ENCODE results near the gene SCGB1C2. TPM values are rescaled to one million over a fixed set of nuclear protein-coding genes. Genes with fewer than 3 reads are reported as not detected.
"Not testable (repeated sequence)": the region's sequence is repeated elsewhere in the genome, so short reads cannot be mapped to it uniquely, and the experiment has no call there.

Gene SCGB1C2
- total RNA-seq, 1 donor = not detected

DNA sequence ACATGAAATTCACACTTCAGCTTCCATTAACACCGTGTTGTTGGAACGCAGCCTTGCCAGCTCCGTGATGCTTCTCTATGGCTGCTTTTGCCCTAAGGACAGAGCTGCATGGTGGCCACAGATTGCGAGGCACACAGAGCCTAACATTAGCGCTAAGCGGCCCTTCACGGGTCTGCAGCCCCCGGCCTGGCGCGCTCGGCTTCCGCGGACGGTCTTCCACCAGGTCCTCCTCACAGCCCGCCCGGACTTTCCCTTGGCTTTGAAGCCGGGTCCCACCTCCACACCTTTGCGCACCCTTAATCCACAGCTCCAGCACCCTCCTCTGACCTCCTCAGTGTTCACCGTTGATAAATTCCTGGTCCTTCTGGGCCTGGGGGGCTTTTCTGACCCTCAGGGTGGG lies 19.6 kb downstream of the SCGB1C2 start:
- H3K4me1 ChIP-seq (ENCODE audit: insufficient read depth, low read length) = no peaks in the 10 kb centered on the region
- H3K27me3 ChIP-seq (ENCODE audit: insufficient read depth, low read length) = no peaks in the 10 kb centered on the region
- no peak overlapping the region for H3K4me3 ChIP-seq (ENCODE audit: low read length)
- H3K9me3 ChIP-seq (ENCODE audit: low read depth, low read length) = no peaks in the 10 kb centered on the region

DNA sequence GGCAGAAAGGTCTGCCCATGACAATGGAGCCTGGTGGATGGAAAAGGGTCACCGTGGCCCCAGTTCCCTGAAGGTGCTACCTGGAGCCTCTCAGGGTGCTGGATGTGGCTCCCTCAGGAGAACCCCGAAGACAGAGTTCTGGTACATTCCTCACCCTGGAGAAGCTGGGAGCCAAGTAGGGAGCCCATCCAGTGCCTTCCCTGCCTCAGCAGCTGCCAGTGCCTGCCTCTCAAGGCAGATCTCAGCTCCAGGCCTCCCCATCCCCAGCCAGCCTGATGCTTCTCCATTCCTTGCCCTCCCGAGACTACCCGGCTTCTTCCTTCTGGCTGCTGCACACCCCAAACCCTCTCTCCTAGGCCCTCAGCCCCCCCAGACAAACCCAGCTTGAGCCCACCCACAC lies 20.5 kb downstream of the SCGB1C2 start:
- H3K9me3 ChIP-seq (ENCODE audit: low read depth, low read length) = no peaks in the 10 kb centered on the region
- no peaks in the 10 kb centered on the region for H3K4me1 ChIP-seq (ENCODE audit: insufficient read depth, low read length)
- no peak overlapping the region for H3K4me3 ChIP-seq (ENCODE audit: low read length)
- no peaks in the 10 kb centered on the region for H3K27me3 ChIP-seq (ENCODE audit: insufficient read depth, low read length)

DNA sequence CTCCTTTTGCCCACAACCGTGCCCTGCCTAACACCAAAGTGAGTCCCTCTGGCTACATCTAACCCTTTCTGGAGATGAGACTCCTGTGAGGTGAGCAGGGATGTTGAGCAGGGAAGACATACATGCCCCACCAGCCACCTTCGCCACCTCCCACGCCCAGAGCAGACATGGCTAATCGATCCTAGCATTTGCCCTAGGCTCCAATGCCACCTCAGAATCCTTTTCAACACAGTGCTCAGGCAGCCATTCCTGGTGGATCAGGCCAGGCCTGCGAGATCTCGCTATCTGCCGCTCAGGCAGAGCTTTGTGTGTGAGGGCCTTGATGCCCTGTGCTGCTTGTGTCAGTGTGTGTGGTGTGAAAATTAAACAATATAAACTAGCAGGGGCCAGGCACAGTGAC lies 21.0 kb downstream of the SCGB1C2 start:
- Histone ChIP-seq H3K4me1 (ENCODE audit: insufficient read depth, low read length) (no peaks in the 10 kb centered on the region), H3K9me3 (ENCODE audit: low read depth, low read length) (no peaks in the 10 kb centered on the region), H3K4me3 (ENCODE audit: low read length) (no peak overlapping the region), H3K27me3 (ENCODE audit: insufficient read depth, low read length) (no peaks in the 10 kb centered on the region)

DNA sequence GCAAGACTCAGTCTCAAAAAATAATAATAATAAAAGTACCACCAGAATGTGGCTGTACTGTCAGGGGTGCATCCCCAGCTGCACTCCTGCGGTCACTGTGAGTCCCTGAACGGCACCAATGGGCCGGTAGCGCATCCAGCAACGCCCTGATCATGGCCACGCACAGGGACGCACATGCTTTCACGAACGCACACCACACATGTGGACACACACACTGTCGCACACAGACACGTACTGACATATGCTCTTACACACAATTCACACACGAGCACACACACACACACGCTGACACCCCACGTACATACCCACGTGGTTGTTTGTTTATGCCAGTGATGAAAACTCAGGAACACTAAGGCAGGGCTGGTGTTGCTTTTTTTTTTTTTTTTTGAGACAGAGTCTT lies 22.2 kb downstream of the SCGB1C2 start:
- no peaks in the 10 kb centered on the region for H3K27me3 ChIP-seq (ENCODE audit: insufficient read depth, low read length)
- no peak overlapping the region for H3K4me3 ChIP-seq (ENCODE audit: low read length)
- H3K4me1 ChIP-seq (ENCODE audit: insufficient read depth, low read length) = no peaks in the 10 kb centered on the region
- no peaks in the 10 kb centered on the region for H3K9me3 ChIP-seq (ENCODE audit: low read depth, low read length)

DNA sequence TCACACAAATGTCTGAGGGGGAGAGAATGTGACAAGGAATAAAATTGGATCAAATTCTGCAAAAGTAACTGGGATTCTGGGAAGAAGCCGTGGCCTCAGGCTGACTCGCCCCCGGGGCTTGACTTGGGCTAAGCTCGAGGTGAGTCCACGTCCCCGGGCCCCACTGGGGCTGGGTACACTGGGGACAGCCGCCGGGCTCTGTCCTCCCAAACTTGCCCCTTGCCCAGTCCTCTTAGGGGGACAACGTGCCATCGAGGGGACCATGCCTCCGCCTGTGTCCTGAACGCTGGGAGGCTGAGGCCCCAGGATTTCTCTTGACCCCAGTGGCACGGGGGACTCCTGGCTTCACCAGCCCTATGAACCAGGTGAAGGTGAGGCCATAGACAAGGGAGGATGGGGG lies 23.0 kb downstream of the SCGB1C2 start:
- H3K9me3 ChIP-seq (ENCODE audit: low read depth, low read length) = no peaks in the 10 kb centered on the region
- H3K4me3 ChIP-seq (ENCODE audit: low read length) = no peak overlapping the region
- no peaks in the 10 kb centered on the region for H3K27me3 ChIP-seq (ENCODE audit: insufficient read depth, low read length)
- no peaks in the 10 kb centered on the region for H3K4me1 ChIP-seq (ENCODE audit: insufficient read depth, low read length)

DNA sequence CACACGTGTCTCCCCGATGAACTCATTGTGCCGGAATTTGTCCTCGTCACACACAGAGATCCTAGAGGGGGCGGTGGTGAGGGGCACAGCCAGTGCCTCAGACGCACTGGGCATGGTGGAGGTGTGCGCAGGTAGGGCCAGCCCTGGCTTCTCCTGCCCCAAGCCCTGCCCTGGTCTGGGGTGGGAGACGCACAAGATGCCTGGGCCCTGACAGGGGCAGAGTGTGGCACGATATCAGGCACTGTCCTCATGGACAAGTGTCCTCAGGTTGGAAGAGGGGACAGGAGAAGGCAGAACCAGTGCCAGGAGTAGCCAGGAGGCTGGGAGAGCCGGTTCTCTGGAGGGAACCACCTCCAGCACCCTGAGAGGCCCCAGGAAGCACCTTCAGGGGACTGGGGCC lies 24.1 kb downstream of the SCGB1C2 start:
- no peak overlapping the region for H3K4me3 ChIP-seq (ENCODE audit: low read length)
- H3K27me3 ChIP-seq (ENCODE audit: insufficient read depth, low read length) = no peaks in the 10 kb centered on the region
- no peaks in the 10 kb centered on the region for H3K4me1 ChIP-seq (ENCODE audit: insufficient read depth, low read length)

DNA sequence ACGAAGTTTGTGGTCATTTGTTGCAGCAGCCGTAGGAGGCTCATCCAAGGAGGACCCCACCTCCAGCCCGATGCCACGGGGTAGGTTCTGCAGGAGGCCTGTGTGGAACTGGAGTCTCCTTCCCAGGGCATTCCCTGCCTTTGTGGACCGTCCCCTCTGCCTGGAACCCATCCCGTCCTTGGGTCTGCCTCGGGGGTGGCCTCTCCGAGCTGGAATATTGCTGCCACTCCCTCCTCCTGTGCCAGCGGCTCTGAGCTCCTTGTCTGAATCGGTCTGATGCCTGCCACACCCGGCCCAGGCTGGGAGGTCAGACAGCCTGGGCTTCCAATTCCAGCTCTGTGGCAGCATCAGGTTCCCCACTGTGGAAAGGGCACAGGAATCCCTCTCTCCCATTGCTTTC lies 25.3 kb downstream of the SCGB1C2 start:
- H3K4me1 ChIP-seq (ENCODE audit: insufficient read depth, low read length) = no peaks in the 10 kb centered on the region
- no peak overlapping the region for H3K4me3 ChIP-seq (ENCODE audit: low read length)
- H3K27me3 ChIP-seq (ENCODE audit: insufficient read depth, low read length) = no peaks in the 10 kb centered on the region
- no peaks in the 10 kb centered on the region for H3K9me3 ChIP-seq (ENCODE audit: low read depth, low read length)

More for the DNA sequence above, 24.1 kb downstream of the SCGB1C2 start:
- no peaks in the 10 kb centered on the region for H3K9me3 ChIP-seq (ENCODE audit: low read depth, low read length)

DNA sequence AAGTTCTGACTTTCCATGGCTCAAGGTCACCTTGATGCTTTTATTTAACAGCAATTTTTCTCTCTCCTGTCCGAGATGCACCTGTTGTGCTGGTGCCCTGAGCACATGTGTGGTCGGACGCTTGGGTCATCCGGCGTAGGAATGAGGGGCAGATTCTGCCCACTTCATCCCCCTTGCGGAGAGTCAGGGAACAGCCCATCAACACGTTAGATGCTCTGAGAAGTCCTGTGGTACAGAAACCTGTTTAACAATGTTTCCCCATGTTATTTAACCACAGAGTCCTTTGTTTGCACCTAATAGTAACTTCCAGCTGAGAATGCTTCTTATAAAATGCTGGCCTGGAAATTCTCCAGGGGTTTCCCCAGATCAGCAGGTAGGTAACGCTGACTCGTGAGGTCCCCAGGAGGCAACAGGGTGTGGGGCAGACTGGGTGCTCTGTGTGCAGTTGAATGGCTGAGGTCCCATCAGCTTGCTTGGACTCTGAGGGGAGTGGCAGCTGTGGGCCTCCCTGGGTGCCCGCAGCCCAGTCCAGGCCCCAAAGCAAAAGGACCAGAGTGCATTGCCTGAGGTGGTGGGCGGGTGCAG lies 26.2 kb downstream of the SCGB1C2 start:
- no peaks in the 10 kb centered on the region for H3K9me3 ChIP-seq (ENCODE audit: low read depth, low read length)
- no peaks in the 10 kb centered on the region for H3K4me1 ChIP-seq (ENCODE audit: insufficient read depth, low read length)
- no peaks in the 10 kb centered on the region for H3K27me3 ChIP-seq (ENCODE audit: insufficient read depth, low read length)
- no peak overlapping the region for H3K4me3 ChIP-seq (ENCODE audit: low read length)

DNA sequence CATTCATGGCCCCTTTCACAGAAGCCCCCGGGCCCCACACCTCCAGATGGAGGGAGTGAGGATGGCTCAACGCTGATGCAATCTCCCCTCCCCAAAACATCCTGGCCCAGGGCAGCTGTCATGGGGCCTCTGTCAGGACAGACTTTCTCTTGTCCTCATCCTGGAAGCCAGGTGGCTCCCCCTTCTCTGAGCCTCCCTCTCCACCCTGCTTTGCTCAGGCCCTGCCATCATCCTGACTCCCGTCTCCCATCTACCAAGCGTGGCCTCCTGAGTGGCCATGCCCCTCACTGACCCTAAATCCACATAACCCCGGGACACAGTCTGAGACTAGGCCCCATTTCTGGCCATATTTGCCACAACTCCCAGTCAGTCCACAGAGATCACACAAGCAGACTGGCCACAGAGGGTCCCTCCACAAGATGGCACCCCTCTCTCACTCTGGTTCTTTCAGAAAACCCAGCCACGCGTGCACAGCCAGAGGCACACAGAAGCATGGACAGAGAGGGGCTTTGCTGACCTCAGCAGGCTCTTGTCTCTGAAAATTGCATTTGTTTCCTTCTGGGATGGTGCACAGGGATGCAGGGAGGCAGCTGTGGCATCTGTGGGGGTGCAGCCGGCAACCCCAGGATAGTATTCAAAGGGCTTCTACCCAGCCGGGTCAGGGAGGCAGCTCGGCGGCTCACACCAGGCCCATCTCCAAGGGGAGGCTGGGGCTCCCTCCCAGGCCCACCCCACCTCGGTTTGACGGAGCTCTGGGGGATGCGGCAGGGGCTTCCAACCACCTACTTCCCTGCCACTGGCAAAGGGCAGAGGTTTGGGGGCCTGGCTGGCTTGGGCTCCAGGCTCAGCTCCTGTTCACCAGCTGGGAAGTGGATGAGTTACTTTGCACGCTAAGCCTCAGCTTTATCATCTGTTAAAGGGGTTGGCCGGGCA lies 27.2 kb downstream of the SCGB1C2 start:
- no peaks in the 10 kb centered on the region for H3K27me3 ChIP-seq (ENCODE audit: insufficient read depth, low read length)
- no peak overlapping the region for H3K4me3 ChIP-seq (ENCODE audit: low read length)
- H3K4me1 ChIP-seq (ENCODE audit: insufficient read depth, low read length) = no peaks in the 10 kb centered on the region
- H3K9me3 ChIP-seq (ENCODE audit: low read depth, low read length) = no peaks in the 10 kb centered on the region

DNA sequence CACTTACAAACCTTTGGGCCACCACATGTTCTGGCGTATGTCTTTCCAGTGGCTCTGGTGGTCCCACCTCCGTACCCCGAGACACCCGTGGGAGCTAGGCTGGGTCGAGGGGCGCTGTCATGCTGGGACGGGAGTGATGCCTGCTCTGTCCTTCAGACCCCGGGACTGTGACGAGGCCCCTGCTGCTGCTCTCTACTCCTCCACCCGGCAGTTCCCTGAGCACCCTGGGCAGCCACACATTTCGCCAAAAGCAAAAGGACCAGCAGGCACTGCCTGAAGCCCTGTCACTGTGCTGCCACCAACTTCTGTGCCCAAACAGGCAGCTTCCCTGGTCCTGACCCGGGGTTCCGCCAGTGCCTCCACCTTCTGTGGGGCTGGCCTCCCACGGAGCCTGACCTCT lies 28.6 kb downstream of the SCGB1C2 start:
- H3K27me3 ChIP-seq (ENCODE audit: insufficient read depth, low read length) = no peaks in the 10 kb centered on the region
- H3K4me3 ChIP-seq (ENCODE audit: low read length) = no peak overlapping the region
- H3K9me3 ChIP-seq (ENCODE audit: low read depth, low read length) = no peaks in the 10 kb centered on the region
- no peaks in the 10 kb centered on the region for H3K4me1 ChIP-seq (ENCODE audit: insufficient read depth, low read length)

DNA sequence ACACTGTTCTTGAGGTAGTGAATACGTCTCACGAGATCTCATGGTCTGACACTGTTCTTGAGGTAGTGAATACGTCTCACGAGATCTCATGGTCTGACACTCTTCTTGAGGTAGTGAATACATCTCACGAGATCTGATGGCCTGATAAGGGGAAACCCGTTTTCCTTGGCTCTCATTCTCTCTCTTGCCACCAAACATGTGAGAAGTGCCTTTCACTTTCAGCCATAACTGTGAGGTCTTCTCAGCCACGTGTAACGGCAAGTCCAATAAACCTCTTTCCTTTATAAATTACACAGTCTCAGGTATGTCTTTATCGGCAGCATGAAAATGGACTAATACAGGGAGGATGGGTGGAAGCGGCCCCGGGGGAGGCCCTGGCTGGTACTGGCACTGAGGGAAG lies 31.2 kb downstream of the SCGB1C2 start:
- not testable (repeated sequence) for H3K27me3 ChIP-seq (ENCODE audit: insufficient read depth, low read length); H3K4me1 ChIP-seq (ENCODE audit: insufficient read depth, low read length); H3K4me3 ChIP-seq (ENCODE audit: low read length); H3K9me3 ChIP-seq (ENCODE audit: low read depth, low read length)

DNA sequence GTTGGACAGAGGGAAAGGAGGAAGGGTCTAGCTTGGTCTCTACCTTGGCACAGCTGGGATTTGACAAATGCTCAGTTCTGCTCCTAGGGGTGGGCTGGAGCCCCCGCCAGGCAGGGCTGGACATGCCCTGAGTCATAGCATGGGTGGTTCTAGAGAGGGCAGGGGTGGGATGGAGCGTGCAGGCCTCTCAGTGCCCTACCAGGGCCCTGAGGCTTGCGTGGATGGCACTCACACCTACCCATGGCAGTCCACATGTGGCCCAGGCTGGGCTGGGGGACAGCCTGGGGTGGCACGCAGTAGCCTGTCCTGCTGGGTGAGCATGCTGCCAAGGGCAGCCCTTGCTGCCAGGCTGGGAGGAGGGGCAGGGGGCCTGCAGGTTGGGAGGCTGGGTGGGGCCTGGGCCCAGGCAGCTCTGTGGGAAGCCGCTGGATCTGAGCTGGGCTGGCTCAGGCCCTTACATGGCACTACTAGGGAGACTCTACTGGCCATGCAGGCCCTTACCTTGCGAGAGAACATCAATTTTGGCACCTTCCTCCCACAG lies 32.8 kb downstream of the SCGB1C2 start:
- Histone ChIP-seq H3K4me3 (ENCODE audit: low read length) (no peak overlapping the region), H3K27me3 (ENCODE audit: insufficient read depth, low read length) (no peaks in the 10 kb centered on the region), H3K4me1 (ENCODE audit: insufficient read depth, low read length) (no peaks in the 10 kb centered on the region), H3K9me3 (ENCODE audit: low read depth, low read length) (no peaks in the 10 kb centered on the region)

DNA sequence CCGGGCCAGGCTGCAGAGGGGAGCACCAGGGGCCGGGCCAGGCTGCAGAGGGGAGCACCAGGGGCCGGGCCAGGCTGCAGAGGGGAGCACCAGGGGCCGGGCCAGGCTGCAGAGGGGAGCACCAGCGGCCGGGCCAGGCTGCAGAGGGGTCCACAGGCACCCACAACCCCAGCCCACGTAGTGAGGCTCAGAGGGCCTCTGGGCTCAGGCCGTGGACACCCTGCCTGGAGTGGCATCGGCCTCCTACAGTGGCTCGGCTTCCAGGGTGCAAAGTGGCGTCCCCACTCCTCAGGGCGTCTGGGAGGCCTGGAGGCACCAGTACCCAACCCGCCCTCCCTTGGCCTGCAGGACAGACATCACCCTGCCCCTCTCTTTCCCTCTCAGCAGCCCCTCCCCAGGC lies 34.5 kb downstream of the SCGB1C2 start:
- Histone ChIP-seq H3K9me3 (ENCODE audit: low read depth, low read length) (no peaks in the 10 kb centered on the region), H3K4me3 (ENCODE audit: low read length) (no peak overlapping the region), H3K4me1 (ENCODE audit: insufficient read depth, low read length) (no peaks in the 10 kb centered on the region), H3K27me3 (ENCODE audit: insufficient read depth, low read length) (no peaks in the 10 kb centered on the region)

DNA sequence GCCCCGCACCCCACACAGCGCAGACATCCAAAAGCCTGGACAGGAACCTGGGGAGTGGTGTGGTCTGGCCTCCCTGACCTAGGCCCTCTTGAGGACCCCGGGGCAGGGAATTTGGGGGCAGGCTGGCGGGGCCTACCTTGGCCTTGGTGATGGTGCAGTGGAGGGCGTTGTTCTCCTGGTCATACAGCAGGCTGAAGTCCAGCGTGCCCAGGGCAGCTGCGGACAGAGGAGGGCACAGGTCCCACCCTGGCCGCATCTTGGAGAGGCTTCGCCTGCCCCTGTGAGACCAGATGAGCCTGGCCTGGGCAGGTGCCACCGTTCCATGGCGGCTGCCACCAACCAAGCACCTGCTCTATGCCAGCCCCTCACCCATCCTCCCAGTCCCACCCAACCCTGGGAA lies 35.0 kb downstream of the SCGB1C2 start:
- no peaks in the 10 kb centered on the region for H3K27me3 ChIP-seq (ENCODE audit: insufficient read depth, low read length)
- H3K9me3 ChIP-seq (ENCODE audit: low read depth, low read length) = no peaks in the 10 kb centered on the region
- H3K4me1 ChIP-seq (ENCODE audit: insufficient read depth, low read length) = no peaks in the 10 kb centered on the region
- no peak overlapping the region for H3K4me3 ChIP-seq (ENCODE audit: low read length)

DNA sequence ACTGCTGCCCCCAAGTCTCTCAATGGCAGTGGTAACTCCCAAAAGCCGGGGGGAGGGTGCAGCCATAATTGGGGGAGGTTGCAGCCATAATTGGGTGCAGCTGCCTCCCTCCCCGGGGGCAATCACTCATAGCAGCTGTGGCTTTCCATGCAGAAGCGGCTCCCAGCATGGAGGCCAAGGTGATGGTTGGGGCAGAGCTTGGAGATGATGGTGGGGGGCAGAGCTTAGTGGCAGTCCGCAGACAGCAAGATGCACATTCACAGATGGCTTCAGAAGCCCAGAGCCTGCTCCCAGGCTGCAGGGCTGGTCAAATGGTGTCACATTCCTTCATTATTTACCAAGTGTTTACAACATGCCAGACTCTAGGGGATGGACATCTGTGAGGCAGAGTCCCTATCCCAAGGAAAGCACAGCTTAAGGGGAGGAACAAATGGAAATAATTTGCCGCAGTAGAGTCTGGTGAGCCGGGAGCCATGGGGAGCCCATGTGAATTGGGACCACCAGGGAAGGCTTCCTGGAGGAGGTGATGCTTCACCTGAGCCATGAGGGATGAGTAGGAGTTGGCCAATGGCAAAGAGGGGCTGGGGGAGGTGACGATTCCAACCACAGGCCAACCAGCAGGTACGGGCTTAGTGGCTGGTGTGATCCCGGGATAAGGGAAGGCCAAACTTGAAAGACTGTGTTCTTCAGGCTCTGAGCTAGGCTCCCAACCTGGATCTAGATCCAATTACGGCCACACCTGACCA lies 36.0 kb downstream of the SCGB1C2 start:
- Histone ChIP-seq H3K9me3 (ENCODE audit: low read depth, low read length) (no peaks in the 10 kb centered on the region), H3K27me3 (ENCODE audit: insufficient read depth, low read length) (no peaks in the 10 kb centered on the region)

More for the DNA sequence above, 36.0 kb downstream of the SCGB1C2 start:
- Histone ChIP-seq H3K4me1 (ENCODE audit: insufficient read depth, low read length) (no peaks in the 10 kb centered on the region), H3K4me3 (ENCODE audit: low read length) (no peak overlapping the region)
